ENCODE data around the gene KCNC3. TPM values are rescaled to one million over a fixed set of nuclear protein-coding genes. Genes with fewer than 3 reads are reported as not detected.
"Not testable (repeated sequence)": the region's sequence is repeated elsewhere in the genome, so short reads cannot be mapped to it uniquely, and the experiment has no call there.

KCNC3 gene
- total RNA-seq, 2 experiments from 2014 or later, result 4.2 to 4.3 TPM

GRCh38 chr19:50330365-50331078 lies 1.3 kb upstream of the KCNC3 start:
- Mint-ChIP-seq H3K36me3 (ENCODE audit: low read depth) (peaks cover 31% of the 10 kb centered on the region), H3K27me3 (peaks cover 30% of the 10 kb centered on the region), H3K4me3 (peak overlapping the region; percentile 87), H3K27ac (peak overlapping the region; percentile 95), H3K4me1 (peaks cover 77% of the 10 kb centered on the region), H3K9me3 (peaks cover 2% of the 10 kb centered on the region)
- CTCF ChIA-PET, result no interaction called here
- POLR2A ChIA-PET, result interaction anchor here (3.5 kb wide), 1 partner anchor 27 kb away, joined by 13 read pairs; no protein-coding TSS in a partner anchor
- peak; percentile 93 for DNase-seq

- Mint-ChIP-seq H3K4me3 (peak overlapping the region; percentile 87), H3K27me3 (peaks cover 30% of the 10 kb centered on the region), H3K36me3 (ENCODE audit: low read depth) (peaks cover 26% of the 10 kb centered on the region), H3K4me1 (peaks cover 73% of the 10 kb centered on the region), H3K27ac (peak overlapping the region; percentile 95)
- POLR2A ChIA-PET, result interaction anchor here (1.4 to 3.5 kb wide), 2 partner anchors 17 to 28 kb away, joined by 8 to 13 read pairs; no protein-coding TSS in a partner anchor
- not testable (repeated sequence) for H3K9me3 Mint-ChIP-seq, DNase-seq
- CTCF ChIA-PET, result interaction anchor here (1.0 to 1.2 kb wide), 3 partner anchors 16 to 55 kb away, joined by 4 to 8 read pairs (median 7); partner anchors contain the start of gene POLD1
These were observed 733 bp upstream of the KCNC3 start for GRCh38 chr19:50329926-50330294.

- Mint-ChIP-seq H3K36me3 (ENCODE audit: low read depth) (peaks cover 25% of the 10 kb centered on the region), H3K27me3 (peaks cover 30% of the 10 kb centered on the region), H3K27ac (peak overlapping the region; percentile 95), H3K9me3 (peaks cover 2% of the 10 kb centered on the region), H3K4me1 (peaks cover 68% of the 10 kb centered on the region), H3K4me3 (peak overlapping the region; percentile 87)
- DNase-seq, result no peak
- CTCF ChIA-PET, result interaction anchor here (0.6 to 1.5 kb wide), 8 partner anchors 11 to 75 kb away, joined by 3 to 8 read pairs (median 4); partner anchors contain the start of gene POLD1
- POLR2A ChIA-PET, result interaction anchor here (0.7 to 3.5 kb wide), 5 partner anchors 12 to 55 kb away, joined by 4 to 13 read pairs (median 7); partner anchors contain the start of gene POLD1
These were observed 368 bp downstream of the KCNC3 start for GRCh38 chr19:50328873-50329145.

- Mint-ChIP-seq H3K27me3 (peaks cover 30% of the 10 kb centered on the region), H3K4me1 (peaks cover 64% of the 10 kb centered on the region), H3K4me3 (no peak overlapping the region), H3K36me3 (ENCODE audit: low read depth) (peaks cover 21% of the 10 kb centered on the region), H3K9me3 (peaks cover 2% of the 10 kb centered on the region), H3K27ac (no peak overlapping the region)
- POLR2A ChIA-PET, result interaction anchor here (1.0 to 3.5 kb wide), 3 partner anchors 13 to 29 kb away, joined by 7 to 13 read pairs (median 8); no protein-coding TSS in a partner anchor
- no peak for DNase-seq
- CTCF ChIA-PET, result interaction anchor here (0.6 to 1.5 kb wide), 7 partner anchors 11 to 74 kb away, joined by 3 to 7 read pairs (median 4); no protein-coding TSS in a partner anchor
These were observed 829 bp downstream of the KCNC3 start for GRCh38 chr19:50328224-50328872.

GRCh38 chr19:50327461-50328223 lies 1.5 kb downstream of the KCNC3 start:
- H3K4me1 Mint-ChIP-seq, result peaks cover 59% of the 10 kb centered on the region
- peaks cover 18% of the 10 kb centered on the region for H3K36me3 Mint-ChIP-seq (ENCODE audit: low read depth)
- ChIA-PET CTCF (interaction anchor here (0.8 to 1.0 kb wide), 2 partner anchors 12 to 73 kb away, joined by 3 to 4 read pairs; no protein-coding TSS in a partner anchor), POLR2A (interaction anchor here (3.5 kb wide), 1 partner anchor 30 kb away, joined by 13 read pairs; no protein-coding TSS in a partner anchor)
- DNase-seq, result no peak
- peak overlapping the region; percentile 47 for H3K27ac Mint-ChIP-seq
- H3K9me3 Mint-ChIP-seq, result peaks cover 2% of the 10 kb centered on the region
- H3K27me3 Mint-ChIP-seq, result peaks cover 30% of the 10 kb centered on the region
- H3K4me3 Mint-ChIP-seq, result peak overlapping the region; percentile 63

- Mint-ChIP-seq H3K4me1 (peaks cover 53% of the 10 kb centered on the region), H3K9me3 (peaks cover 2% of the 10 kb centered on the region), H3K36me3 (ENCODE audit: low read depth) (peaks cover 16% of the 10 kb centered on the region), H3K27ac (no peak overlapping the region), H3K4me3 (peak overlapping the region; percentile 63), H3K27me3 (peaks cover 30% of the 10 kb centered on the region)
- no peak for DNase-seq
- CTCF ChIA-PET, result no interaction called here
- POLR2A ChIA-PET, result no interaction called here
These were observed 2.2 kb downstream of the KCNC3 start for GRCh38 chr19:50327013-50327412.

GRCh38 chr19:50326101-50326664 lies 3.0 kb downstream of the KCNC3 start:
- CTCF ChIA-PET, result no interaction called here
- H3K9me3 Mint-ChIP-seq, result peaks cover 2% of the 10 kb centered on the region
- DNase-seq, result no peak
- H3K4me1 Mint-ChIP-seq, result peaks cover 44% of the 10 kb centered on the region
- H3K27ac Mint-ChIP-seq, result no peak overlapping the region
- H3K4me3 Mint-ChIP-seq, result peak overlapping the region; percentile 63
- POLR2A ChIA-PET, result no interaction called here
- peaks cover 16% of the 10 kb centered on the region for H3K36me3 Mint-ChIP-seq (ENCODE audit: low read depth)
- peaks cover 25% of the 10 kb centered on the region for H3K27me3 Mint-ChIP-seq

- H3K4me1 Mint-ChIP-seq, result peaks cover 40% of the 10 kb centered on the region
- POLR2A ChIA-PET, result no interaction called here
- peaks cover 16% of the 10 kb centered on the region for H3K36me3 Mint-ChIP-seq (ENCODE audit: low read depth)
- peak overlapping the region; percentile 62 for H3K4me3 Mint-ChIP-seq
- peaks cover 2% of the 10 kb centered on the region for H3K9me3 Mint-ChIP-seq
- DNase-seq, result peak; percentile 84
- CTCF ChIA-PET, result interaction anchor here (0.7 kb wide), 1 partner anchor 211 kb away, joined by 3 read pairs; no protein-coding TSS in a partner anchor
- peaks cover 25% of the 10 kb centered on the region for H3K27me3 Mint-ChIP-seq
- H3K27ac Mint-ChIP-seq, result no peak overlapping the region
These were observed 3.7 kb downstream of the KCNC3 start for GRCh38 chr19:50325310-50326100.

GRCh38 chr19:50324331-50324730 lies 4.8 kb downstream of the KCNC3 start:
- ChIA-PET POLR2A (no interaction called here), CTCF (interaction anchor here (0.6 kb wide), 1 partner anchor 43 kb away, joined by 3 read pairs; no protein-coding TSS in a partner anchor)
- H3K36me3 Mint-ChIP-seq (ENCODE audit: low read depth), result peaks cover 12% of the 10 kb centered on the region
- H3K4me3 Mint-ChIP-seq, result no peak overlapping the region
- peaks cover 29% of the 10 kb centered on the region for H3K4me1 Mint-ChIP-seq
- H3K9me3 Mint-ChIP-seq, result no peaks in the 10 kb centered on the region
- no peak overlapping the region for H3K27ac Mint-ChIP-seq
- H3K27me3 Mint-ChIP-seq, result peaks cover 18% of the 10 kb centered on the region
- no peak for DNase-seq

- CTCF ChIA-PET, result no interaction called here
- Mint-ChIP-seq H3K27me3 (peaks cover 17% of the 10 kb centered on the region), H3K4me1 (peaks cover 27% of the 10 kb centered on the region), H3K4me3 (no peak overlapping the region), H3K27ac (no peak overlapping the region), H3K9me3 (no peaks in the 10 kb centered on the region), H3K36me3 (ENCODE audit: low read depth) (peaks cover 11% of the 10 kb centered on the region)
- no peak for DNase-seq
- POLR2A ChIA-PET, result no interaction called here
These were observed 5.4 kb downstream of the KCNC3 start for GRCh38 chr19:50323782-50324133.

- ChIA-PET POLR2A (no interaction called here), CTCF (no interaction called here)
- Mint-ChIP-seq H3K27ac (no peak overlapping the region), H3K4me1 (peaks cover 27% of the 10 kb centered on the region), H3K4me3 (no peak overlapping the region), H3K9me3 (no peaks in the 10 kb centered on the region), H3K36me3 (ENCODE audit: low read depth) (peaks cover 11% of the 10 kb centered on the region), H3K27me3 (peaks cover 17% of the 10 kb centered on the region)
- no peak for DNase-seq
These were observed 6.0 kb downstream of the KCNC3 start for GRCh38 chr19:50322931-50323781.

All from activated CD4-positive, alpha-beta memory T cell treated with anti-CD3 and anti-CD28 coated beads, Interleukin-2, amount 10 ng/mL, durations not matched to agents 7 days and 5 days (primary cell).